Activated CD8-positive, alpha-beta memory T cell treated with anti-CD3 and anti-CD28 coated beads, Interleukin-2, amount 50 U/mL, for 4 hours (primary cell): ENCODE data around the gene FANCC.
"Not testable (repeated sequence)": the region's sequence is repeated elsewhere in the genome, so short reads cannot be mapped to it uniquely, and the experiment has no call there.

Experiments
- DNase-seq: peaks from one replicate; pipeline ENCODE4 v3.0.0-alpha.2; 2020

FANCC gene

GRCh38 chr9:95317119-95317892 lies at the start of gene FANCC:
FANCC (minus strand) TSS chr9:95317709; CDS start chr9:95249291, 68,418 bp downstream.
- DNase-seq = peak; percentile 87

GRCh38 chr9:95366731-95367325 lies 49.3 kb upstream of the FANCC start:
- DNase-seq = no peak

GRCh38 chr9:95365766-95366165 lies 48.3 kb upstream of the FANCC start:
- DNase-seq = no peak

GRCh38 chr9:95363051-95363841 lies 45.7 kb upstream of the FANCC start:
- DNase-seq = no peak

GRCh38 chr9:95360866-95361265 lies 43.4 kb upstream of the FANCC start:
- no peak for DNase-seq

GRCh38 chr9:95357316-95357715 lies 39.8 kb upstream of the FANCC start:
- DNase-seq = no peak

GRCh38 chr9:95355500-95355899 lies 38.0 kb upstream of the FANCC start:
- no peak for DNase-seq

- DNase-seq = no peak
Observed at GRCh38 chr9:95351051-95351450, 33.5 kb upstream of the FANCC start.

- DNase-seq = no peak
Observed at GRCh38 chr9:95350266-95350665, 32.8 kb upstream of the FANCC start.

GRCh38 chr9:95349091-95350038 lies 31.9 kb upstream of the FANCC start:
- DNase-seq = no peak

GRCh38 chr9:95346021-95346420 lies 28.5 kb upstream of the FANCC start:
- DNase-seq = no peak

GRCh38 chr9:95344735-95345325 lies 27.3 kb upstream of the FANCC start:
- no peak for DNase-seq

- no peak for DNase-seq
Observed at GRCh38 chr9:95343725-95344287, 26.3 kb upstream of the FANCC start.

GRCh38 chr9:95342571-95342970 lies 25.1 kb upstream of the FANCC start:
- DNase-seq = no peak

- DNase-seq = no peak
Observed at GRCh38 chr9:95341293-95341962, 23.9 kb upstream of the FANCC start.

GRCh38 chr9:95338243-95338642 lies 20.7 kb upstream of the FANCC start:
- DNase-seq = no peak

GRCh38 chr9:95336281-95336680 lies 18.8 kb upstream of the FANCC start:
- peak; percentile 37 for DNase-seq

- no peak for DNase-seq
Observed at GRCh38 chr9:95333426-95333825, 15.9 kb upstream of the FANCC start.

- no peak for DNase-seq
Observed at GRCh38 chr9:95332860-95333259, 15.4 kb upstream of the FANCC start.

GRCh38 chr9:95330720-95331404 lies 13.4 kb upstream of the FANCC start:
- no peak for DNase-seq

GRCh38 chr9:95329061-95329460 lies 11.6 kb upstream of the FANCC start:
- DNase-seq = not testable (repeated sequence)
